Measurements from ENCODE around the gene CATSPERB. TPM values are rescaled to one million over a fixed set of nuclear protein-coding genes. Genes with fewer than 3 reads are reported as not detected.
"Not testable (repeated sequence)": the region's sequence is repeated elsewhere in the genome, so short reads cannot be mapped to it uniquely, and the experiment has no call there.

Gene CATSPERB
- total and polyA plus RNA-seq, 2 experiments from 2014 or later: not detected

- H3K36me3 ChIP-seq: no peaks in the 10 kb centered on the region
- DNase-seq (ENCODE audit: low read depth in 1 of 2, low spot score in 1 of 2): no peak
- no peaks in the 10 kb centered on the region for H3K4me1 ChIP-seq (ENCODE audit: low read depth)
- no peak overlapping the region for H3K4me3 ChIP-seq
- H3K27me3 ChIP-seq: no peaks in the 10 kb centered on the region
- TF ChIP-seq CTCF (IDR thresholded peaks at IDR 0.05; ENCODE audit: low read depth, low read length): no peak
- H3K9me3 ChIP-seq (ENCODE audit: low read depth): no peaks in the 10 kb centered on the region
- no peak overlapping the region for H3K27ac ChIP-seq
Observed at GRCh38 chr14:91744068-91744480, 12.2 kb upstream of the CATSPERB start.

- no peaks in the 10 kb centered on the region for H3K4me1 ChIP-seq (ENCODE audit: low read depth)
- no peaks in the 10 kb centered on the region for H3K9me3 ChIP-seq (ENCODE audit: low read depth)
- no peak for DNase-seq (ENCODE audit: low read depth in 1 of 2, low spot score in 1 of 2)
- H3K27me3 ChIP-seq: no peaks in the 10 kb centered on the region
- no peak for TF ChIP-seq CTCF (IDR thresholded peaks at IDR 0.05; ENCODE audit: low read depth, low read length)
- H3K36me3 ChIP-seq: no peaks in the 10 kb centered on the region
- no peak overlapping the region for H3K4me3 ChIP-seq
- no peak overlapping the region for H3K27ac ChIP-seq
Observed at GRCh38 chr14:91743305-91743653, 11.4 kb upstream of the CATSPERB start.

GRCh38 chr14:91742621-91743304 is 10.9 kb upstream of the CATSPERB start:
- no peak overlapping the region for H3K4me3 ChIP-seq
- no peak overlapping the region for H3K27ac ChIP-seq
- no peaks in the 10 kb centered on the region for H3K9me3 ChIP-seq (ENCODE audit: low read depth)
- H3K36me3 ChIP-seq: no peaks in the 10 kb centered on the region
- no peaks in the 10 kb centered on the region for H3K27me3 ChIP-seq
- H3K4me1 ChIP-seq (ENCODE audit: low read depth): no peaks in the 10 kb centered on the region
- no peak for TF ChIP-seq CTCF (IDR thresholded peaks at IDR 0.05; ENCODE audit: low read depth, low read length)
- no peak for DNase-seq (ENCODE audit: low read depth in 1 of 2, low spot score in 1 of 2)

GRCh38 chr14:91739867-91740266 is 8.0 kb upstream of the CATSPERB start:
- H3K4me3 ChIP-seq; H3K27me3 ChIP-seq; H3K9me3 ChIP-seq (ENCODE audit: low read depth); H3K36me3 ChIP-seq; DNase-seq (ENCODE audit: low read depth in 1 of 2, low spot score in 1 of 2); H3K4me1 ChIP-seq (ENCODE audit: low read depth); H3K27ac ChIP-seq: not testable (repeated sequence)

GRCh38 chr14:91737619-91738018 is 5.7 kb upstream of the CATSPERB start:
- no peak overlapping the region for H3K4me3 ChIP-seq
- no peaks in the 10 kb centered on the region for H3K36me3 ChIP-seq
- TF ChIP-seq CTCF (IDR thresholded peaks at IDR 0.05; ENCODE audit: low read depth, low read length): no peak
- no peaks in the 10 kb centered on the region for H3K4me1 ChIP-seq (ENCODE audit: low read depth)
- H3K27ac ChIP-seq: no peak overlapping the region
- no peaks in the 10 kb centered on the region for H3K27me3 ChIP-seq
- no peaks in the 10 kb centered on the region for H3K9me3 ChIP-seq (ENCODE audit: low read depth)
- no peak for DNase-seq (ENCODE audit: low read depth in 1 of 2, low spot score in 1 of 2)

- no peak overlapping the region for H3K4me3 ChIP-seq
- H3K4me1 ChIP-seq (ENCODE audit: low read depth): no peaks in the 10 kb centered on the region
- no peak for DNase-seq (ENCODE audit: low read depth in 1 of 2, low spot score in 1 of 2)
- no peaks in the 10 kb centered on the region for H3K27me3 ChIP-seq
- H3K9me3 ChIP-seq (ENCODE audit: low read depth): no peaks in the 10 kb centered on the region
- no peak for TF ChIP-seq CTCF (IDR thresholded peaks at IDR 0.05; ENCODE audit: low read depth, low read length)
- H3K36me3 ChIP-seq: no peaks in the 10 kb centered on the region
- no peak overlapping the region for H3K27ac ChIP-seq
Observed at GRCh38 chr14:91732859-91733477, 1.1 kb upstream of the CATSPERB start.

All from cardiac muscle cell (in vitro differentiated cells and primary cell).